SK-N-SH treated with all-trans-retinoic acid at 6 μM for 48 hours (cell line): ENCODE data around the gene UNC13B.

Experiments used
- ATAC-seq: fragments of 200-7000 bp; cut with Tn5 transposase; 3 replicates; pipeline ENCODE4 v1.9.1; 2020; ENCODE audit warnings: mild to moderate bottlenecking, moderate library complexity
- ARNTL ChIP-seq: fragments of 450-650 bp; formaldehyde crosslinking; IDR thresholded peaks from 2 replicates; pipeline ENCODE4 v1.5.0; 2020; ENCODE audit warnings: low read depth, mild to moderate bottlenecking, moderate library complexity, borderline replicate concordance
- BACH2 ChIP-seq: fragments of 250-450 bp; sonication (Bioruptor Pico); IDR thresholded peaks from 2 replicates; pipeline ENCODE4 v1.9.0; 2021; ENCODE audit warnings: mild to moderate bottlenecking, borderline replicate concordance
- CSDC2 ChIP-seq: fragments of 250-450 bp; sonication (Bioruptor Pico); IDR thresholded peaks from 2 replicates; pipeline ENCODE4 v1.5.0; 2020; ENCODE audit warnings: mild to moderate bottlenecking, moderate library complexity
- ESRRG ChIP-seq: fragments of 250-450 bp; sonication (Bioruptor Pico); IDR thresholded peaks from 2 replicates; pipeline ENCODE4 v1.6.1; 2021; ENCODE audit warnings: mild to moderate bottlenecking
- GLIS3 ChIP-seq: fragments of 250-450 bp; sonication (Bioruptor Pico); IDR thresholded peaks from 2 replicates; pipeline ENCODE4 v1.5.0; 2020; ENCODE audit warnings: mild to moderate bottlenecking, moderate library complexity
- ISL1 ChIP-seq: fragments of 250-450 bp; sonication (Bioruptor Pico); IDR thresholded peaks from 2 replicates; pipeline ENCODE4 v2.1.2; 2022; ENCODE audit warnings: mild to moderate bottlenecking, moderate library complexity
- PPARA ChIP-seq: fragments of 250-450 bp; sonication (Bioruptor Pico); IDR thresholded peaks from 2 replicates; pipeline ENCODE4 v1.5.0; 2020; ENCODE audit warnings: mild to moderate bottlenecking, borderline replicate concordance
- SNAI2 ChIP-seq: fragments of 250-450 bp; sonication (Bioruptor Pico); IDR thresholded peaks from 2 replicates; pipeline ENCODE4 v1.5.0; 2020; ENCODE audit warnings: mild to moderate bottlenecking, moderate library complexity
- TCF4 ChIP-seq: fragments of 250-450 bp; sonication (Bioruptor Pico); IDR thresholded peaks from 2 replicates; pipeline ENCODE4 v1.8.0; 2021; ENCODE audit warnings: mild to moderate bottlenecking, moderate library complexity, borderline replicate concordance
- TOX ChIP-seq: fragments of 250-450 bp; sonication (Bioruptor Pico); IDR thresholded peaks from 2 replicates; pipeline ENCODE4 v1.8.0; 2021; ENCODE audit warnings: mild to moderate bottlenecking, moderate library complexity, borderline replicate concordance
- ZC3H10 ChIP-seq: fragments of 250-450 bp; sonication (Bioruptor Pico); IDR thresholded peaks from 2 replicates; pipeline ENCODE4 v1.5.1; 2021; ENCODE audit warnings: mild to moderate bottlenecking, moderate library complexity
- ZFP3 ChIP-seq: fragments of 250-450 bp; sonication (Bioruptor Pico); IDR thresholded peaks from 2 replicates; pipeline ENCODE4 v1.5.0; 2020; ENCODE audit warnings: mild to moderate bottlenecking, moderate library complexity
- ZNF565 ChIP-seq: fragments of 450-650 bp; formaldehyde crosslinking; conservative IDR thresholded peaks from 2 replicates; pipeline ENCODE4 v1.5.0; 2020; ENCODE audit warnings: low read depth, mild to moderate bottlenecking, moderate library complexity
- TF ChIP-seq, protein P1 (sequence below): fragments of 250-450 bp; sonication (Bioruptor Pico); IDR thresholded peaks from 2 replicates; pipeline ENCODE4 v1.5.0; 2020; ENCODE audit warnings: mild to moderate bottlenecking, moderate library complexity
- TF ChIP-seq, protein P2 (sequence below): fragments of 250-450 bp; sonication (Bioruptor Pico); IDR thresholded peaks from 2 replicates; pipeline ENCODE4 v1.8.0; 2021; ENCODE audit warnings: low read depth, mild to moderate bottlenecking, moderate library complexity, borderline replicate concordance
- TF ChIP-seq, protein P3 (sequence below): fragments of 250-450 bp; sonication (Bioruptor Pico); IDR thresholded peaks from 2 replicates; pipeline ENCODE4 v1.5.1; 2021; ENCODE audit warnings: mild to moderate bottlenecking, moderate library complexity

Gene UNC13B

DNA sequence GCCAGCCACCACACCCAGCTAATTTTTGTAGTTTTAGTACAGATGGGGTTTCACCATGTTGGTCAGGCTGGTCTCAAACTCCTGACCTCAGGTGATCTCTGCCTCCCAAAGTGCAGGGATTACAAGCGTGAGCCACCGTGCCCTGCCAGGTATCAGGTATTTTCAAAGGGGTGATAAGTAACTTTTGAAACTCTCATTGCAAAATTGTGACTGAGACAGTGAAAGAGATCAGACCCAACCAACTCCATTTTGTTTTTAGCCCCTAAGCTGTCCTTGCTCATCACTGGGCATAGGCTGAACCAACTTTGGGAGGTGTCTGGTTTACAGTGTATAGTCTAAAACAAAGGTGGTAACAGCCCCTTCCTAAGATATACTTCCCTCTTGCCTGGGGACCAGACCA, 29.3 kb downstream of the UNC13B start (continued):
- no peak for TF ChIP-seq ZC3H10 (CRISPR knock-in tag)
- no peak for TF ChIP-seq ARNTL
- no peak for TF ChIP-seq CSDC2
- no peak for TF ChIP-seq ISL1 (CRISPR knock-in tag)
- no peak for TF ChIP-seq ZFP3
- no peak for TF ChIP-seq TOX (CRISPR knock-in tag)
- TF ChIP-seq BACH2 (CRISPR knock-in tag), result no peak
- no peak for TF ChIP-seq ESRRG (CRISPR knock-in tag)
- TF ChIP-seq, protein P1, sequence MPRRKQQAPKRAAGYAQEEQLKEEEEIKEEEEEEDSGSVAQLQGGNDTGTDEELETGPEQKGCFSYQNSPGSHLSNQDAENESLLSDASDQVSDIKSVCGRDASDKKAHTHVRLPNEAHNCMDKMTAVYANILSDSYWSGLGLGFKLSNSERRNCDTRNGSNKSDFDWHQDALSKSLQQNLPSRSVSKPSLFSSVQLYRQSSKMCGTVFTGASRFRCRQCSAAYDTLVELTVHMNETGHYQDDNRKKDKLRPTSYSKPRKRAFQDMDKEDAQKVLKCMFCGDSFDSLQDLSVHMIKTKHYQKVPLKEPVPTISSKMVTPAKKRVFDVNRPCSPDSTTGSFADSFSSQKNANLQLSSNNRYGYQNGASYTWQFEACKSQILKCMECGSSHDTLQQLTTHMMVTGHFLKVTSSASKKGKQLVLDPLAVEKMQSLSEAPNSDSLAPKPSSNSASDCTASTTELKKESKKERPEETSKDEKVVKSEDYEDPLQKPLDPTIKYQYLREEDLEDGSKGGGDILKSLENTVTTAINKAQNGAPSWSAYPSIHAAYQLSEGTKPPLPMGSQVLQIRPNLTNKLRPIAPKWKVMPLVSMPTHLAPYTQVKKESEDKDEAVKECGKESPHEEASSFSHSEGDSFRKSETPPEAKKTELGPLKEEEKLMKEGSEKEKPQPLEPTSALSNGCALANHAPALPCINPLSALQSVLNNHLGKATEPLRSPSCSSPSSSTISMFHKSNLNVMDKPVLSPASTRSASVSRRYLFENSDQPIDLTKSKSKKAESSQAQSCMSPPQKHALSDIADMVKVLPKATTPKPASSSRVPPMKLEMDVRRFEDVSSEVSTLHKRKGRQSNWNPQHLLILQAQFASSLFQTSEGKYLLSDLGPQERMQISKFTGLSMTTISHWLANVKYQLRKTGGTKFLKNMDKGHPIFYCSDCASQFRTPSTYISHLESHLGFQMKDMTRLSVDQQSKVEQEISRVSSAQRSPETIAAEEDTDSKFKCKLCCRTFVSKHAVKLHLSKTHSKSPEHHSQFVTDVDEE (CRISPR knock-in tag), result no peak

DNA sequence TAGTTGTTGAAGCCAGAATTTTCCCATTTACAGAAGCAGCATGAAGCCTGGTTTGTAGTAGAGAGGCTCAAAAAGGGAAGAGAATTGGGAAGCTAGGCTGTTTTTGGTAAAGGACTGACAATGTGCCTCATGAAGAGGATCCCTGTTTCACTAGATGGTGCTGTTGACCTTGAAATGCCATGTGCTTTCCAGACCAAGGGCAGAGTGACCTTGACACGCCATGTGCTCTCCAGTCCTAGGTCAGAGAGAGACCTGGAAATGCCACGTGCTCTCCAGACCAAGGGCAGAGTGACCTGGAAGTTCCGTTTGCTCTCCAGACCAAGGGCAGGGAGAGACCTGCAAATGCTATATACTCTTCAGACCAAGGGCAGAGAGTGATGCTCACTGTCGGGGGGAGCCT, 32.0 kb downstream of the UNC13B start:
- ATAC-seq, result no peak
- TF ChIP-seq GLIS3 (CRISPR knock-in tag), result no peak

DNA sequence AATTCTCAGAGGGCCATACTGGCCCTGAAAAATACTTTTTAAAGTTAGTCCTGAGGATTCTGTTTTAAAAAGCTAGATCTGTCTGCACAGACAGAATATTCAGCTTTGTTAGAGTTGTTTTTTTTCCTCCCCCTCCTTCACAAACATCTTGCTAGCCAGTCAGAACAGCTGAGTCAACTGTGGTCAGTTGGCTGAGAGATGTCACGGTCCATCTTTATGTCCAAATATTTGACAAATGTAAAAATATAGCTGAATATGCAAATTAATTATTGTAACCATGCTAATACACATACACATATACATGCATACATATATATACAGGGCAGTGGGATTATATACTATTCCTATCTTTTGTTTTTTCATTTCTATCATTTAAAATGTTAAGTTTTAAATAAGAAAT, 33.9 kb downstream of the UNC13B start:
- TF ChIP-seq BACH2 (CRISPR knock-in tag) (no peak), ZNF565 (CRISPR knock-in tag) (no peak), SNAI2 (CRISPR knock-in tag) (no peak), PPARA (CRISPR knock-in tag) (no peak)
- TF ChIP-seq, protein P2, sequence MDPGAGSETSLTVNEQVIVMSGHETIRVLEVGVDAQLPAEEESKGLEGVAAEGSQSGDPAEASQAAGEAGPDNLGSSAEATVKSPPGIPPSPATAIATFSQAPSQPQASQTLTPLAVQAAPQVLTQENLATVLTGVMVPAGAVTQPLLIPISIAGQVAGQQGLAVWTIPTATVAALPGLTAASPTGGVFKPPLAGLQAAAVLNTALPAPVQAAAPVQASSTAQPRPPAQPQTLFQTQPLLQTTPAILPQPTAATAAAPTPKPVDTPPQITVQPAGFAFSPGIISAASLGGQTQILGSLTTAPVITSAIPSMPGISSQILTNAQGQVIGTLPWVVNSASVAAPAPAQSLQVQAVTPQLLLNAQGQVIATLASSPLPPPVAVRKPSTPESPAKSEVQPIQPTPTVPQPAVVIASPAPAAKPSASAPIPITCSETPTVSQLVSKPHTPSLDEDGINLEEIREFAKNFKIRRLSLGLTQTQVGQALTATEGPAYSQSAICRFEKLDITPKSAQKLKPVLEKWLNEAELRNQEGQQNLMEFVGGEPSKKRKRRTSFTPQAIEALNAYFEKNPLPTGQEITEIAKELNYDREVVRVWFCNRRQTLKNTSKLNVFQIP (CRISPR knock-in tag), result no peak
- TF ChIP-seq, protein P3, sequence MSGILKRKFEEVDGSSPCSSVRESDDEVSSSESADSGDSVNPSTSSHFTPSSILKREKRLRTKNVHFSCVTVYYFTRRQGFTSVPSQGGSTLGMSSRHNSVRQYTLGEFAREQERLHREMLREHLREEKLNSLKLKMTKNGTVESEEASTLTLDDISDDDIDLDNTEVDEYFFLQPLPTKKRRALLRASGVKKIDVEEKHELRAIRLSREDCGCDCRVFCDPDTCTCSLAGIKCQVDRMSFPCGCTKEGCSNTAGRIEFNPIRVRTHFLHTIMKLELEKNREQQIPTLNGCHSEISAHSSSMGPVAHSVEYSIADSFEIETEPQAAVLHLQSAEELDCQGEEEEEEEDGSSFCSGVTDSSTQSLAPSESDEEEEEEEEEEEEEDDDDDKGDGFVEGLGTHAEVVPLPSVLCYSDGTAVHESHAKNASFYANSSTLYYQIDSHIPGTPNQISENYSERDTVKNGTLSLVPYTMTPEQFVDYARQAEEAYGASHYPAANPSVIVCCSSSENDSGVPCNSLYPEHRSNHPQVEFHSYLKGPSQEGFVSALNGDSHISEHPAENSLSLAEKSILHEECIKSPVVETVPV (CRISPR knock-in tag), result no peak
- TF ChIP-seq, protein P1 (CRISPR knock-in tag), result no peak
- no peak for ATAC-seq

DNA sequence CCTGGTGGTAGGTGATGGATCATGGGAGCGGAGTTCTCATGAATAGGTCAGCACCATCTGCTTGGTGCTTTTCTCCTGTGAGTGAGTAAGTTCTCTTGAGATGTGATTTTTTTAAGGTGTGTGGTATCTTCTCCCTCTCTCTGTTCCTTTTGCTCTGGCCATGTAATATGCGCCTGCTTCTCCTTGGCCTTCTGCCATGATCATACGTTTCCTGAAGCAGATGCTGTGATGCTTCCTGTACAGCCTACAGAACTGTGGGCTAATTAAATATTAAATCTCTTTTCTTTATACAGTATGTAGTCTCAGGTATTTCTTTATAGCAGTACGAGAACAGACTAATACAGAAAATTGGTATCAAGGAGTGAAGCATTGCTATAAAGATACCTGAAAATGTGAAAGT, 36.4 kb downstream of the UNC13B start:
- ATAC-seq, result no peak
- no peak for TF ChIP-seq ISL1 (CRISPR knock-in tag)

DNA sequence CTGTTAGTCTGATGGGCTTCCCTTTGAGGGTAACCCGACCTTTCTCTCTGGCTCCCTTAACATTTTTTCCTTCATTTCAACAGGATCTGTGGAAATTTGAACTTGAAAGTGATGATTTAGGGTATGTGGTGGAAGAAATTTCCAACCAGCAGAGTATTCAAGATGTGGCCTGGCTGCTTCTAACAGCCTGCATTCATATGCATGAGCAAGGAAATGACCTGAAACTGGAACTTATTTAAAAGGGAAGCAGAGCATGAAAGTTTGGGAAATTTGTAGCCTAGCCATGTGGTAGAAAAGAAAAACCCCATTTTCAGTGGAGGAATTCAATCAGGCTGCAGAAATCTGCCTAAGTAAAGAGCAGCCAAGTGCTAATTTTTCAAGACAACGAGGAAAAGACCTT, 41.7 kb downstream of the UNC13B start:
- ATAC-seq, result no peak
- TF ChIP-seq ZNF565 (CRISPR knock-in tag) (no peak), ZC3H10 (CRISPR knock-in tag) (no peak), TCF4 (CRISPR knock-in tag) (no peak)
- TF ChIP-seq, protein P3 (CRISPR knock-in tag), result no peak
